T-helper 2 cell treated with Interferon-gamma antibody and Interleukin-4, amounts not matched to agents 5 μg/mL and 100 μg/mL, for 36 hours (primary cell): ENCODE data around the gene CRYL1.

ENCODE experiments used
- DNase-seq: peaks from one replicate; pipeline ENCODE4 v3.0.0; 2021; ENCODE audit warnings: low spot score
- H3K27ac Mint-ChIP-seq: one replicate; pipeline ENCODE4 v1.8.0; 2021; ENCODE audit warnings: mild to moderate bottlenecking, mixed read lengths
- H3K27me3 Mint-ChIP-seq: one replicate; pipeline ENCODE4 v1.8.0; 2021; ENCODE audit warnings: low read depth, mixed read lengths
- H3K36me3 Mint-ChIP-seq: one replicate; pipeline ENCODE4 v1.8.0; 2021; ENCODE audit warnings: low read depth, mixed read lengths
- H3K4me1 Mint-ChIP-seq: one replicate; pipeline ENCODE4 v1.8.0; 2021; ENCODE audit warnings: low read depth, mixed read lengths
- H3K4me3 Mint-ChIP-seq: one replicate; pipeline ENCODE4 v1.8.0; 2022; ENCODE audit warnings: mild to moderate bottlenecking, moderate library complexity, mixed read lengths
- H3K9me3 Mint-ChIP-seq: one replicate; pipeline ENCODE4 v1.8.0; 2021; ENCODE audit warnings: mixed read lengths

Gene CRYL1

GRCh38 chr13:20359335-20359734, 166.3 kb downstream of the CRYL1 start:
- no peaks in the 10 kb centered on the region for H3K9me3 Mint-ChIP-seq
- peak; percentile 10 for DNase-seq
- H3K27ac Mint-ChIP-seq: no peak overlapping the region
- no peaks in the 10 kb centered on the region for H3K36me3 Mint-ChIP-seq
- no peak overlapping the region for H3K4me3 Mint-ChIP-seq
- peaks cover 4% of the 10 kb centered on the region for H3K4me1 Mint-ChIP-seq
- H3K27me3 Mint-ChIP-seq: no peaks in the 10 kb centered on the region

GRCh38 chr13:20358022-20358421, 167.6 kb downstream of the CRYL1 start:
- no peaks in the 10 kb centered on the region for H3K9me3 Mint-ChIP-seq
- no peak overlapping the region for H3K27ac Mint-ChIP-seq
- H3K4me1 Mint-ChIP-seq: peaks cover 7% of the 10 kb centered on the region
- no peaks in the 10 kb centered on the region for H3K27me3 Mint-ChIP-seq
- no peak overlapping the region for H3K4me3 Mint-ChIP-seq
- no peak for DNase-seq
- H3K36me3 Mint-ChIP-seq: no peaks in the 10 kb centered on the region

DNA sequence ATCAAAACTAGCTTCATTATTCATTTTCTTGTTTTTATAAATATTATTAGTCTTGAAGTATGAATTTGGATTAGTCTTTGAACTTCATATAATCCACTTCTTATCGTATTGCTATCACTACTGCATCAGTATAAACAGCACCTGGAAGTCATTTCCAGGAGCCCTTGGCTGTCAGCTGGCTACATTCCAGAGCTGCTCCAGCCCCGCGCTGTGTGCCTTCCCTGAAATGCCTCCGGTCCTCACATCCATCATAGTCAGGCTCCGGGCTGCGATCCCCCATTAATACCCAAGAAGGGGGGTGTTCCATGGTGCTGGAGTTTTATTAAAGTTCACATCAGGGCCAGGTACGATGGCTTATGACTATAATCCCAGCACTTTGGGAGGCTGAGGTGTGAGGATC, 169.2 kb downstream of the CRYL1 start:
- Mint-ChIP-seq H3K9me3 (no peaks in the 10 kb centered on the region), H3K4me1 (peaks cover 7% of the 10 kb centered on the region), H3K4me3 (no peak overlapping the region), H3K27me3 (no peaks in the 10 kb centered on the region), H3K36me3 (no peaks in the 10 kb centered on the region), H3K27ac (no peak overlapping the region)
- DNase-seq: no peak

DNA sequence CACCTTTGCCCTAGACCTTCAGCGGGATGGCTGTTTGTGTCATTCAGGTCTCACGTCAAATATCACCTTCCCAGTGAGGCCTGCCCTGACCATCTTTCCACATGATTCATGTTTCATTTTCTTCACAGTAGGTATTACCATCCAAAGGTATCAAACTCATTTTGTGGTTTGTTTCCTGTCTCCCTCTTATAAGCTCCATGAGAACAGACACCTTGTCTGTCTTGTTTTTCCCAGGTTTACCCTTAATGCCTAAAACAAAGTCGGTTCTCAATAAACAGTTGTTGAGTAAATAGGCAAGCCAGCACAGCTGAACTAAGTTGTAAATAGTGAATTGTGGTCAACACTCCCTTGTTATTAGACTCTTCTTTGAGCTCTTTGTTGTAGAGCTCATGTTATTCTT, 170.9 kb downstream of the CRYL1 start:
- H3K27ac Mint-ChIP-seq: no peak overlapping the region
- H3K4me3 Mint-ChIP-seq: no peak overlapping the region
- no peak for DNase-seq
- no peaks in the 10 kb centered on the region for H3K36me3 Mint-ChIP-seq
- no peaks in the 10 kb centered on the region for H3K27me3 Mint-ChIP-seq
- H3K4me1 Mint-ChIP-seq: peaks cover 5% of the 10 kb centered on the region
- no peaks in the 10 kb centered on the region for H3K9me3 Mint-ChIP-seq

- no peaks in the 10 kb centered on the region for H3K9me3 Mint-ChIP-seq
- DNase-seq: no peak
- H3K36me3 Mint-ChIP-seq: no peaks in the 10 kb centered on the region
- no peaks in the 10 kb centered on the region for H3K27me3 Mint-ChIP-seq
- peaks cover 3% of the 10 kb centered on the region for H3K4me1 Mint-ChIP-seq
- no peak overlapping the region for H3K27ac Mint-ChIP-seq
- no peak overlapping the region for H3K4me3 Mint-ChIP-seq
Observed at GRCh38 chr13:20353973-20354372, 171.7 kb downstream of the CRYL1 start.
